Psoas muscle (tissue), 8 donors: ENCODE data around the gene PIGT. TPM values are rescaled to one million over a fixed set of nuclear protein-coding genes. Genes with fewer than 3 reads are reported as not detected.

ENCODE experiments used
- ATAC-seq, 4 donors: fragments of 200-7000 bp; cut with Tn5 transposase; one replicate each; pipeline ENCODE4 v1.9.1; 2020; ENCODE audit warnings: moderate library complexity in 3 of 4, mild to moderate bottlenecking in 2 of 4
- DNase-seq, 2 donors: peaks; one replicate each; pipeline ENCODE4 v3.0.0-alpha.2; 2020
- H3K27ac ChIP-seq: fragments of 200-600 bp; one replicate; pipeline ENCODE4 v1.8.0; 2022
- H3K27me3 ChIP-seq, 3 donors: fragments of 200-600 bp in 1 of 3; one replicate each; pipeline versions ENCODE4 v1.6.1 to v1.8.0; 2013 to 2022; ENCODE audit warnings: low read length in 2 of 3, mild to moderate bottlenecking in 2 of 3, moderate library complexity in 1 of 3; ENCODE audit not compliant: insufficient read depth in 3 of 3
- H3K36me3 ChIP-seq, 2 donors: fragments of 200-600 bp in 1 of 2; one replicate each; pipeline versions ENCODE4 v1.6.1 to v1.8.0; 2013 to 2022; ENCODE audit warnings: low read depth in 1 of 2, mild to moderate bottlenecking in 1 of 2, moderate library complexity in 1 of 2; ENCODE audit not compliant: insufficient read depth in 1 of 2
- H3K4me1 ChIP-seq: fragments of 200-600 bp; one replicate; pipeline ENCODE4 v1.8.0; 2022
- H3K4me3 ChIP-seq: fragments of 200-600 bp; one replicate; pipeline ENCODE4 v1.8.0; 2022; ENCODE audit warnings: mild to moderate bottlenecking
- H3K9me3 ChIP-seq: fragments of 200-600 bp; one replicate; pipeline ENCODE4 v1.8.0; 2022
- WGBS, 3 donors: extraction: QIAGEN DNeasy Blood & Tissue Kit; methylation state at CpG; one replicate each; pipeline versions ENCODE4 v1.1.6 to v1.1.7; 2013; 5-methylcytosine and 5-hydroxymethylcytosine counted together
- intact Hi-C, 2 donors: fragments of 100-400 bp; cut with DNase I; formaldehyde crosslinking; loops; one replicate each; pipeline versions ENCODE4 v1.11.0 to v1.14.2; 2022
- polyA plus RNA-seq, 3 donors: library from polyadenylated mRNA; stranded (reverse); fragments of 200-250 nt; gene quantifications; one replicate each; pipeline ENCODE4 v1.2.3, GENCODE V29; 2013
- total RNA-seq, 4 donors: library from RNA; stranded (reverse); fragmentation: NEBNext Ultra II Directional in 2 of 4; extraction: Animal tissue kit (Norgen Biotek cat#: 25700) in 2 of 4; gene quantifications; one replicate each; pipeline versions ENCODE4 v1.2.1 to v1.2.4, GENCODE V29; 2021 to 2023
- TF ChIP-seq, protein P1 (sequence below): fragments of 200-600 bp; IDR thresholded peaks from one replicate; pipeline ENCODE4 v1.8.0; 2022; ENCODE audit warnings: antibody characterized with exemption
- donor health status: healthy with polysubstance abuse.
- donor health status: DM: no; HTN: no; CAD: no; lungs with moderate emphysema.
- donor health status: Bipolar disorder and iron deficiency.
- donor health status: healthy.
- donor health status: DM: yes; HTN: yes; CAD: no.
- donor health status: DM: no; HTN: no; CAD: no.
- donor health status: DM: no; HTN: no; CAD: no.
- donor health status: DM: yes; HTN: yes; CAD: no.

PIGT gene
- total and polyA plus RNA-seq, 7 donors: 48.0 to 113 (median 58.8) TPM

- peaks cover 0 to 16% (median 3%) of the 10 kb centered on the region in 3 donors for H3K27me3 ChIP-seq
- no peaks in the 10 kb centered on the region for H3K36me3 ChIP-seq
- no peaks in the 10 kb centered on the region for H3K9me3 ChIP-seq
- whole genome bisulfite sequencing, 3 donors: 67 to 75% (median 71%) methylated on average over 6 of the region's 6 CpGs
- no peak for ATAC-seq
- intact Hi-C loops: no loop called here
- TF ChIP-seq, protein P1, sequence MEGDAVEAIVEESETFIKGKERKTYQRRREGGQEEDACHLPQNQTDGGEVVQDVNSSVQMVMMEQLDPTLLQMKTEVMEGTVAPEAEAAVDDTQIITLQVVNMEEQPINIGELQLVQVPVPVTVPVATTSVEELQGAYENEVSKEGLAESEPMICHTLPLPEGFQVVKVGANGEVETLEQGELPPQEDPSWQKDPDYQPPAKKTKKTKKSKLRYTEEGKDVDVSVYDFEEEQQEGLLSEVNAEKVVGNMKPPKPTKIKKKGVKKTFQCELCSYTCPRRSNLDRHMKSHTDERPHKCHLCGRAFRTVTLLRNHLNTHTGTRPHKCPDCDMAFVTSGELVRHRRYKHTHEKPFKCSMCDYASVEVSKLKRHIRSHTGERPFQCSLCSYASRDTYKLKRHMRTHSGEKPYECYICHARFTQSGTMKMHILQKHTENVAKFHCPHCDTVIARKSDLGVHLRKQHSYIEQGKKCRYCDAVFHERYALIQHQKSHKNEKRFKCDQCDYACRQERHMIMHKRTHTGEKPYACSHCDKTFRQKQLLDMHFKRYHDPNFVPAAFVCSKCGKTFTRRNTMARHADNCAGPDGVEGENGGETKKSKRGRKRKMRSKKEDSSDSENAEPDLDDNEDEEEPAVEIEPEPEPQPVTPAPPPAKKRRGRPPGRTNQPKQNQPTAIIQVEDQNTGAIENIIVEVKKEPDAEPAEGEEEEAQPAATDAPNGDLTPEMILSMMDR: no peak
- no peaks in the 10 kb centered on the region for H3K4me1 ChIP-seq
- no peak overlapping the region for H3K4me3 ChIP-seq
- H3K27ac ChIP-seq: no peak overlapping the region
- no peak for DNase-seq
These were observed 47.0 kb downstream of the PIGT start for GRCh38 chr20:45462711-45463509.

DNA sequence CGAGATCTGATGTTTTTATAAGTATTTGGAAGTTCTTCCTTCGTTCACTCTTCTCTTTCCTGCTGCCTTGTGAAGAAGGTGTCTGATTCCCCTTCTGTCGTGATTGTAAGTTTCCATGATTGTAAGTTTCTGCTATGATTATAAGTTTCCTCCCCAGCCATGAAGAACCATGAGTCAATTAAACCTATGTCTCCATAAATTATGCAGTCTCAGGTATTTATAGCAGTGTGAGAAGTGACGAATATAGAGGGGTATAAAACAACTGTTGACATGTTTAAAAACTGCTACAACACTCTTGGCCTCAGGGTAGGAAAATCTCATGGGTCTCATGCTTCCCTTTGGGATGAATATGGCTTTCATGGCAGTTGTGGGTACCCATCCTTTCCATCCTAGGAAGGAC lies 47.8 kb downstream of the PIGT start:
- 59 to 68% (median 60%) methylated on average over 4 of the region's 4 CpGs for WGBS, 3 donors
- Histone ChIP-seq H3K4me1 (no peaks in the 10 kb centered on the region), H3K36me3 (no peaks in the 10 kb centered on the region), H3K27ac (no peak overlapping the region), H3K4me3 (no peak overlapping the region), H3K9me3 (no peaks in the 10 kb centered on the region), H3K27me3 (peaks cover 0 to 24% (median 3%) of the 10 kb centered on the region in 3 donors)
- ATAC-seq: no peak
- intact Hi-C loops: no loop called here
- DNase-seq: no peak
- TF ChIP-seq, protein P1: no peak

DNA sequence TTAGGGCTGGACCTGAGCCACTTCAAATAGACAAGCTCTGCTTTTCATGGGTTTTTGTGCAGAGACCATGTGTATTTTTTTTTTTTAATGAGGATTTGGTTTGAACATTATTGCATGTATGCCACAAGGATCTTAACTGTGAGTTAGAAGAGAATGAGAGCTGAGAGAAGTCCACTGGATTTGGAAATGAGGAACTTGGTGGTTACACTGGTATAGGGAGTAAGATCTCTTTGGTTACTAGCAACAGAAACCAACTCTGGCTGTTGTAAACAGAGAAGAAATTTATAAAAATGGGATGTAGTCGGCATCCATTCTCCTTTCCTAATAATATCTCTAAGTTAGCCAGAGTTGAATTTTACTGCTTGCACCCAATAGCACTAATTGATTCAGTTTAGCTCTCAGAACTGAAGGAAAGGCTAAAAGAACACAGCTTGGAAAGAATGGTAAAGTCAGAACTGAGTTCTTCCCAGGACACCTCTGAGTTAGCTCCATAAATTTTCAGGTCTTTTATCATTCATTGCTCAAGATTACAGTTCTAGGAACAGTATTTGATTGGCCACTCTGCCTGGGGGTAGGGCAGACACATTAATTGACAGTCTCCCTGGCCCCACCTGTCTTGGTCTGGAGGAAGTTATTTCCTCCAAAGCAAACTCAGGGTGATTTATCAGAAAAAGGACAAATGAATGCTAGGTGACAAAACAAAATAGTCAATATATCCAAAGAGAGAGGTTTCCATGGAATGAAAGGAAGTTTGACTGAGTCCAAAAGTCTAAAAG lies 49.7 kb downstream of the PIGT start:
- Histone ChIP-seq H3K9me3 (no peaks in the 10 kb centered on the region), H3K27me3 (peaks cover 3 to 44% (median 8%) of the 10 kb centered on the region in 3 donors)
- 47 to 77% (median 74%) methylated on average over 1 of the region's 1 CpG for WGBS, 3 donors

DNA sequence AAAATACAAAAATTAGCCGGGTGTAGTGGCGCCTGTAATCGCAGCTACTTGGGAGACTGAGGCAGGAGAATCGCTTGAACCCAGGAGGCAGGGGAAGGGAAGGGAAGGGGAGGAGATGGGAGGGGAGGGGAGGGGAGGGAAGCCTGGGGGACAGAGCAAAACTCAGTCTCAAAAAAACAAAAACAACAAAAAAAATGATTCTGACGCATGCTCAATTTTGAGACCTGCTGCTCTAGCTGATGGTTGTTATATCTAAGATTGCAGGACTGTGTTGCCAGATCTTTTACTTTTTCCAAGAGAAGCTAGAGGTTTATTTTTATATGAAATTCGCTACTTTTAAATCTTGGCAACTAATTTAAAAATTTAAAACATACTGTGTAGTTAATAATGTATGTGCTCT lies 51.2 kb downstream of the PIGT start:
- ATAC-seq (no peak), DNase-seq (no peak)
- Histone ChIP-seq H3K27ac (no peak overlapping the region), H3K4me1 (peaks cover 18% of the 10 kb centered on the region), H3K27me3 (peaks cover 3 to 59% (median 12%) of the 10 kb centered on the region in 3 donors), H3K4me3 (no peak overlapping the region), H3K36me3 (no peaks in the 10 kb centered on the region), H3K9me3 (no peaks in the 10 kb centered on the region)
- intact Hi-C loops: no loop called here
- TF ChIP-seq, protein P1: no peak
- WGBS, 3 donors: 87 to 91% (median 89%) methylated on average over 6 of the region's 6 CpGs

More for the DNA sequence above, 49.7 kb downstream of the PIGT start:
- intact Hi-C loops: no loop called here
- H3K4me1 ChIP-seq: peaks cover 13% of the 10 kb centered on the region
- no peaks in the 10 kb centered on the region for H3K36me3 ChIP-seq
- TF ChIP-seq, protein P1: no peak
- no peak overlapping the region for H3K4me3 ChIP-seq
- no peak for ATAC-seq
- H3K27ac ChIP-seq: no peak overlapping the region
- DNase-seq: no peak
